ENCODE results near the gene MIF4GD. TPM values are rescaled to one million over a fixed set of nuclear protein-coding genes. Genes with fewer than 3 reads are reported as not detected.
"Not testable (repeated sequence)": the region's sequence is repeated elsewhere in the genome, so short reads cannot be mapped to it uniquely, and the experiment has no call there.

Gene MIF4GD, protein sequence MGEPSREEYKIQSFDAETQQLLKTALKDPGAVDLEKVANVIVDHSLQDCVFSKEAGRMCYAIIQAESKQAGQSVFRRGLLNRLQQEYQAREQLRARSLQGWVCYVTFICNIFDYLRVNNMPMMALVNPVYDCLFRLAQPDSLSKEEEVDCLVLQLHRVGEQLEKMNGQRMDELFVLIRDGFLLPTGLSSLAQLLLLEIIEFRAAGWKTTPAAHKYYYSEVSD
- 15.1 TPM for total RNA-seq
- long read RNA-seq, transcript MIF4GD-202 (6 exons, 1,306 nt) = major isoform, 7 of 10 reads
- long read RNA-seq, partial matches to known transcripts = 1 of 10 reads
- long read RNA-seq, other reads (novel, unspliced or antisense) = 1 of 10 reads

DNA sequence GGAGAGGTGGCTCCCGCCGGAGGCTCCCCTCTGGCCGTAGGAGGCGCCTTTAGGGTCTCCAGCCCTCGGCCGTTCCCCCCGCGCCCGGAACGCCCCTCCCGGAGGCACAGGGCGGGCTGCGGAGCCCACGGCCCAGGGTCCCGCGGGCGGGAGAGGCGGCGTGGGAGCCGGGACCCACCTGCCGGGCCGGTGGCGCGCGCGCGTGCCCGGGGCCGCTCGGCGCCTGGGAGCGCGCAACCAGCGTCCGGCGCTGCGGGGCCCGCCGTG, at the start of gene MIF4GD:
TSS of gene MIF4GD (minus strand) at position 266 of the 267 bp plus-strand sequence. CDS start 1,036 bp downstream, outside the sequence.
- DNase-seq (ENCODE audit: missing footprints) = no peak
- intact Hi-C loops (cut with DNase I) = loop anchor here (2.0 kb wide), 1 partner anchor 18 kb away; the partner anchor contains the start of gene SLC25A19
- no peak for ATAC-seq

DNA sequence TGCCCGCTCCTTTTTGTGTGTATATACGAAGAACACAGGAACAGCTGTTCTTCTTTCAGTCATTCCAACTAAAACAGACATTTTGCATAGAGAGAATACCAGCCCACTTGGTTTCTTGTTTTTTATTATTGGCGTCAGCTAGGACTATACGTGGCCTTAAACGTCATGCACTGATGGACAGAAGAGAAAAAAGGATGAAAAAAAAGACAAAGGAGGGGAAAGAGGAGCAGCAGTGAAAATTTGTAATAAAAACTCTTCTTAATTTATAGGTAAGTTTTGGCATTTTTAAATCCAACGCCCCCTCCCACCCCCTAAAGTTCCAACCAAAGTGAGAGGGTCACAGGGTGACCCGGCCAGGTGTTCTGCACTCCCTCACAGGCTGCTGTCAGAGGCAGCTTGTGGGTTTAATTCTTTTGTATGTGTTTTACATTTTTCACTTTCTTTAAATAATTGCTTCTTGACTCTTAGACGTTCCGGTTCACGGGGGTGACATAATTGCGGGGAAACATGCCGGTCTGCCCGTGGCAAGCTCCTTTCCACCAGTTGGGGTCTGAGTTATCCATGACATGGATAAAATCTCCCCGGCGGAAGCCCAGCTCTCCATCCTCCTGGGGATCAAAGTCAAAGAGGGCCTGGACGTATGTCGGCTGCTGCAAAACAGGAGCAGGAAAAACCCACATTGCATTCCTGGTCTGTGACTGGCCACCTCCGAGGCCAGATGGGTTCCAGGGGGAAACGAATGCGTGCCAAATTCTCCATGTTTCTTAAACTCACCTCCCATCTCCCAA, 49.1 kb upstream of the MIF4GD start:
- intact Hi-C loops (cut with DNase I) = no loop called here
- ATAC-seq (no peak), DNase-seq (ENCODE audit: missing footprints) (no peak)

DNA sequence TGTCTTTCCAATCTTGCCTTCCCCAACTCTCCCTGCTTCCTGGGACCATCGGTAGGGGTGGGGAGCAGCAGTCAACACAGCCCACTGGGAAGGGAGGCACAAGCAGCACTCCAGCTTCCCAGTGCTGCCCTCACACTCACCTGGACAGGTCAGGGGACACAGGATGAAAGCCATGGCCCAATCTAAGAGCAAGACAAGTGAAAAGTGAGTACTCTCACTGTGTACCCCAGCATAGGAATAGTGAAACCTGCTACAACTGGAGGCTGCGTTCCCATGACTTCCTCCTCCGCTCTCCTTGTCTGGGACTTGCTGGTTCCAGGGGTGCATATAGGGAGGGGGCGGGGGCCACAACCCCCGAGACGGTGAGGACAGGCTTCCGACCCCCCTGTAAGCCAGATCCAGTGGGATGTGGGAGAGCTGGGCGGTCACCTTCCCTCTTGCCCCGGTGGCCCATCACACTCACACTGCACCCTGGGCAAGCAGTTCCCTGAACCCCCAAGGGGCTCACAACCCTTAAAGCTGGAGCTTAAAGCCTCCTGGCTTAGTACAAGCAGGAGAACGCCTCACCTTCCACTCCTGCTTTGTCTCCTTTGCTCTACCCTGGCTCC, 47.7 kb upstream of the MIF4GD start:
- DNase-seq (ENCODE audit: missing footprints) (no peak), ATAC-seq (no peak)
- intact Hi-C loops (cut with DNase I) = no loop called here

DNA sequence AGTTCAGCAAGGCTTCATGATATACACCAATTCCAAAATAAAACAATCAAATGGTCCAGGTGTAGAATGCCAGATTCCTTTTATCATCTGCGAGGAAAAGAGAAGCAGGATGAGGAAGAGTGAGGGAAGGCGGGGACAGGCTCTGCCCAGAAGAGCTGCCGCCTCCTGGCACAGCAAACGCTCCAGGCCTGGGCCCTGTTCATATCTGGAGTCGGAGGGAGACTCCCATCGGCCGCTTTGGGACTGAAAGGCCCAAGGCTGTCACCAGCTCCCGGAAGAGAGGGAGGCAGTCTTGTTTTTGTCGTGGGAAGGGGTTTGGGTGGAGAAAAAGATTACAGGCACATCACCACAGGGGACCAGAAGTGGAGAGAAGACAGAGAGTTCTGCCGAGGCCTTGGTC, 47.2 kb upstream of the MIF4GD start:
- intact Hi-C loops (cut with DNase I) = no loop called here
- no peak for DNase-seq (ENCODE audit: missing footprints)
- no peak for ATAC-seq

- intact Hi-C loops (cut with DNase I) = no loop called here
- DNase-seq (ENCODE audit: missing footprints) (no peak), ATAC-seq (no peak)
These were observed 46.6 kb upstream of the MIF4GD start for GRCh38 chr17:75317671-75318070.

GRCh38 chr17:75316253-75316652, 45.2 kb upstream of the MIF4GD start:
- intact Hi-C loops (cut with DNase I) = no loop called here
- no peak for ATAC-seq
- no peak for DNase-seq (ENCODE audit: missing footprints)

- intact Hi-C loops (cut with DNase I) = no loop called here
- DNase-seq (ENCODE audit: missing footprints) (no peak), ATAC-seq (no peak)
These were observed 44.7 kb upstream of the MIF4GD start for GRCh38 chr17:75315541-75316243.

DNA sequence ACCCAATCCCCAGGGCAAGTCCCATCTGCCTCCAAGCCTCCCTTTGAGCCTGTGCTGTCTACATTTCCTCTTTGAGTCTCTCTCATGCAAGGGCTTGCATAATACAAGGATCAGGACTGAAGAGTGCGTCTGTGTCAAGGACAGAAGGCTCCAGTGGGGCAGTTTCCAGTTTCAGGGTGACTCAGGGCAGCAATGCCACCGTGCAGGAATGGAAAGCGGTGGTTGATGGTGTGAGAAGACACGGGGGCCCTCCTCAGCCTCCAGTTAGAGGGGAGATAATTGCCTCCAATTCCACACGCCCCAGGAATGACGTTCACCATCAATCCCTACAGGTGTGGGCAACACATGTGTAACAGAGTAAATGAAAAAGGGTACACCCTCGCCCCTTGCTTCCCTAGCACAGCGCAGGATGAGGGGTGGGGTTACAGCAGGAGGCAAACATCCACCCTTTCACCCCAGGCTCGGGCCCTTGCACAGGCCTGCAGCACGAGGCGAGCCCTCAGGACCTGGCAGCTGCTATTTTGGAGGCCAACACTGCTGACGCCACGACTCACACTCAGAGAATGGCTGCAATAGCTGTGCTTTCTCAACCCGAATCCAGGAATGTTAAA, 43.0 kb upstream of the MIF4GD start:
- ATAC-seq (peak; percentile 57), DNase-seq (ENCODE audit: missing footprints) (no peak)
- intact Hi-C loops (cut with DNase I) = no loop called here

DNA sequence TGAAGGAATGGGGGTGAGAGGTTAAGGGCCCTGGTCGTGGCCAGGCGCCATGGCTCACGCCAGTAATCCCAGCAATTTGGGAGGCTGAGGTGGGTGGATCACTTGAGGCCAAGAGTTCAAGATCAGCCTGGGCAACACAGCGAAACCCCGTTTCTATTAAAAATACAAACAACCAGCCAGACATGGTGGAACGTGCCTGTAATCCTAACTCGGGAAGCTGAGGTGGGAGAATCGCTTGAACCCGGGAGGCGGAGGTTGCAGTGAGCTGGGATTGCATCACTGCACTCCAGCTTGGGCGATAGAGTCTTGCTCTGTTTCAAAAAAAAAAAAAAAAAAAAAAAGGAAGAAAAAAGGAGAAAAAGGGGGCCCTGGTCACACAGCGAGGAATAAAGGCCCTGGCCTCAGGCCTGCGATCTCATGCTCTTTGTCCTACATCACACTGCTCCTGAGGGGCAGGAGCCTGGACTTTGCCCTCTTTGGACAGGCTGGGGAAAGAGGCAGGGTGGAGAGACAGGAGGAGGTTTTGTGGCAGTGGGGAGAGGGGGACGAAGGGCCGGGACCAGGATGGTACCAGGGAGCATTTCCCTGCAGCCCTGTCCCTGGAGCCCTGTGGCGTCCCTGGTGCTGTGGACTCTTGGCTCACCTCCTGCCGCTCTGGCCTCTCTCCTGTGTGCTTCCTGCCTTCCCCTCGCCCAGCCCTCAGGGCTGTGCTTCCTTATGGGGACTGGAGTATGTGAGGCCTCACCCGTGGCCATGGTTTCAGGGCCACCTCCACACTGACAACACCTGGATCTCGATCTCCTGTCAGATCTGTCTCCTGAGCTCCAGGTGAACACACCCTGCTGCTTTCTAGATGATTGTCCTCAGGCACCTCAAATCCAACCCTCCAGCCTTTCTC, 38.0 kb upstream of the MIF4GD start:
- intact Hi-C loops (cut with DNase I) = no loop called here
- peak; percentile 78 for DNase-seq (ENCODE audit: missing footprints)
- peak; percentile 32 for ATAC-seq

DNA sequence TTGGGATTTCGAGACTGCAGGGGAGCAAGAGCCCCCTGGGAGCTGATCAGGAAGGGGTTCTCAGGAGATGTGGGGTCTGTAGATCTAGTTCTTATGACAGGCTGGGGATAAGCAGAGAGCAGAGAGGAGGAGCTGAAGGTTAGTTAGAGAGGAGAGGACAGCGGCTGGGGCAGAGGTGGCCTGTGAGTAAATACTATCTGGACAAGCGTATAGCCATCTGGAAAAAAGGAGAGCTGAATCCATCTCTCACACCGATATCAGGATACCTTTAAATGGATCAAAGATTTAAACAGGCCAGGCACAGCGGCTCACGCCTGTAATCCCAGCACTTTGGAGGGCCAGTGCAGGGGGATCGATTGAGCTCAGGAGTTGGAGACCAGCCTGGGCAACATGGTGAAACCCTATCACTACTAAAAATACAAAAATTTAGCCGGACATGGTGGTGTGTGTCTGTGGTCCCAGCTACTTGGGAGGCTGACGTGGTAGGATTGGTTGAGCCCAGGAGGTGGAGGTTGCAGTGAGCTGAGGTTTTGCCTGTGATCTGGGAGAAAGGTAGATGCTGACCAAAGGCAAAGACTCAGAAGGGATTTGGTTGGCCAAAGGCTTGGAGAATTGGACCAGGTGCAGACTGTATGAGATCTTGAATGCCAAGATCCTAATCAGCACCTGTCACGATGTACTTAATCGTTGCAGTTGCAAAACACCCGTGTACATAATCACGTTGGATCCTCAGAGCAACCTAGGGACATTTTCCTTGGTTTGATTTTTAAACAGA, 37.1 kb upstream of the MIF4GD start:
- intact Hi-C loops (cut with DNase I) = no loop called here
- ATAC-seq (no peak), DNase-seq (ENCODE audit: missing footprints) (no peak)

DNA sequence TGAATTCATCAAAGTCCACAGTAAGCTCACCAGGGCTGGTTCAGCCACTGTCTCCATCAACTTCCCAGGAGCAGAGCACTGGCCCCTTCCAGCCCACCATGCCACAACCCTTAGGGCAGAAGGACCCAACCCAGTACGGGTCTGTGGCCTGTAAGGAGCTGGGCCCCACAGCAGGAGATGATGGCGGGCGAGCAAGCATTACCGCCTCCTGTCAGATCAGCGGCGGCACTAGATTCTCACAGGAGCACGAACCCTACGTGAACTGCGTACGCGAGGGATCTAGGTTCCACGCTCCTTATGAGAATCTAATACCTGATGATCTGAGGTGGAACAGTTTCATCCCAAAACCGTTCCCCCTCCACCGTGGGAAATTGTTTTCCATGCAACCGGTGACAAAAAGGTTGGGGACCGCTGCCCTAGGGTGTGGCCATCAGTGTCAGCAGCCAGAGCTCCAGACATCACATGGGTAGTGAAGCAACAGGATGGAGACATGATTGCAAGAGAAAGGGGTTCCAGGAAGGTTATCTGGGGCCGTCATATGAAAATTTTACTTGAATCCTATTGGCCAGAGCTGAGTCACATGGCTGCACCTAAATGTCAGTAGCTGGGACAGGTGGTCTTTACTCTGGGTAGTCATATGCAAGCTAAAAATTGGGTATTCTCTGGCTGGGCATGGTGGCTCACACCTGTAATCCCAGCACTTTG, 30.6 kb upstream of the MIF4GD start:
- intact Hi-C loops (cut with DNase I) = no loop called here
- DNase-seq (ENCODE audit: missing footprints) (no peak), ATAC-seq (no peak)

GRCh38 chr17:75301049-75301448, 30.0 kb upstream of the MIF4GD start:
- intact Hi-C loops (cut with DNase I) = no loop called here
- DNase-seq (ENCODE audit: missing footprints) = no peak
- ATAC-seq = no peak

DNA sequence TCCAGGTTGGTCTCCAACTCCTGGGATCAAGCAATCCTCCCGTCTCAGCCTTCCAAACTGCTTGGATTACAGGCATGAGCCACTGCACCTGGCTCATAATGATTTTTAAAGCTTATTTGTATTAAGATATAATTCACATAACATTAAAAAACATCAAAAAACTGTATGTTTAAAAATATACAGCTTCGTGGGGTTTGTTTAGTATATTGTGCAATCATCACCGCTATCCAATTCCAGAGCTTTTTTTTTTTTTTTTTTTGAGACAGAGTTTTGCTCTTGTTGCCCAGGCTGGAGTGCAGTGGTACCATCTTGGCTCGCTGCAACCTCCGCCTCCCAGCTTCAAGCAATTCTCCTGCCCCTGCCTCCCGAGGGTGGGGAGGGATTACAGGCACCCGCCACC, 29.2 kb upstream of the MIF4GD start:
- ATAC-seq (no peak), DNase-seq (ENCODE audit: missing footprints) (no peak)
- intact Hi-C loops (cut with DNase I) = no loop called here

GRCh38 chr17:75295201-75296158, 24.4 kb upstream of the MIF4GD start:
- intact Hi-C loops (cut with DNase I) = no loop called here
- ATAC-seq (peak; percentile 53), DNase-seq (ENCODE audit: missing footprints) (no peak)

GRCh38 chr17:75292810-75293448, 21.9 kb upstream of the MIF4GD start:
- DNase-seq (ENCODE audit: missing footprints) = peak; percentile 77
- intact Hi-C loops (cut with DNase I); ATAC-seq: not testable (repeated sequence)
